K562 (cell line): ENCODE data around the gene GEMIN7. TPM values are rescaled to one million over a fixed set of nuclear protein-coding genes. Genes with fewer than 3 reads are reported as not detected.

Experiments
- CXXC5 ChIP-seq: fragments of 250-450 bp; sonication (Bioruptor Pico); IDR thresholded peaks from 2 replicates; pipeline ENCODE4 v1.8.0; 2022; ENCODE audit warnings: inconsistent platforms, mild to moderate bottlenecking, moderate library complexity
- ELF1 ChIP-seq: fragments of 200-800 bp; sonication (Bioruptor generic); IDR thresholded peaks from 2 replicates; pipeline ENCODE4 v1.6.1; 2016; ENCODE audit warnings: missing genetic modification characterization, missing compliant biosample characterization
- EWSR1 ChIP-seq: fragments of 450-650 bp; IDR thresholded peaks from 2 replicates; pipeline ENCODE4 v1.6.1; 2018; ENCODE audit warnings: borderline replicate concordance, mild to moderate bottlenecking, low read depth, moderate library complexity; ENCODE audit not compliant: partially characterized antibody
- HDAC1 ChIP-seq, 2 experiments: fragments of 450-650 bp; IDR thresholded peaks; 2 replicates each; pipeline ENCODE4 v1.6.1; 2016 to 2017; ENCODE audit warnings: inconsistent platforms in 1 of 2, mild to moderate bottlenecking in 1 of 2, moderate library complexity in 1 of 2
- KAT7 ChIP-seq: sonication (generic); formaldehyde crosslinking; IDR thresholded peaks from 2 replicates; pipeline ENCODE4 v1.8.0; 2022; ENCODE audit warnings: missing genetic modification reagents, mild to moderate bottlenecking, borderline replicate concordance
- MEIS2 ChIP-seq: fragments of 450-650 bp; IDR thresholded peaks from 2 replicates; pipeline ENCODE4 v1.6.1; 2014; ENCODE audit warnings: mild to moderate bottlenecking; ENCODE audit not compliant: partially characterized antibody
- NFRKB ChIP-seq: fragments of 450-650 bp; IDR thresholded peaks from 2 replicates; pipeline ENCODE4 v1.6.1; 2016; ENCODE audit warnings: low read depth
- POLR2AphosphoS2 ChIP-seq: IDR thresholded peaks from 2 replicates; pipeline ENCODE4 v1.6.1; 2012; ENCODE audit warnings: low read length, improper control_type of control experiment
- POLR2AphosphoS5 ChIP-seq: IDR thresholded peaks from 2 replicates; pipeline ENCODE4 v1.6.1; 2011; ENCODE audit warnings: mild to moderate bottlenecking, low read depth, low read length, moderate library complexity; ENCODE audit not compliant: control insufficient read depth, insufficient read depth
- STAT5B ChIP-seq: fragments of 250-450 bp; sonication (Bioruptor Pico); IDR thresholded peaks from 2 replicates; pipeline ENCODE4 v1.8.0; 2021; ENCODE audit warnings: mild to moderate bottlenecking, inconsistent platforms
- TAF15 ChIP-seq: fragments of 200-400 bp; formaldehyde crosslinking; IDR thresholded peaks from 2 replicates; pipeline ENCODE4 v1.6.1; 2017; ENCODE audit warnings: mild to moderate bottlenecking, low read depth, low read length, moderate library complexity
- U2AF1 ChIP-seq: fragments of 200-400 bp; formaldehyde crosslinking; optimal IDR thresholded peaks from 2 replicates; pipeline ENCODE3; 2017; ENCODE audit warnings: mild to moderate bottlenecking, low read depth, low read length, moderate library complexity
- polyA plus RNA-seq, 8 experiments: library from polyadenylated mRNA; depleted of rRNA in 4 of 8; stranded (reverse) in 5 of 8; unstranded in 3 of 8; fragments of >200 nt; fragmentation: Nextera tagmentation in 2 of 8; fragmentation: Illumina TruSeq in 1 of 8; extraction: Ambion mirVana in 2 of 8; extraction: Trizol in 1 of 8; gene quantifications; 2 replicates each; pipeline versions ENCODE4 v1.2.1 to v1.2.3, GENCODE V29; 2011 to 2014; ENCODE audit warnings: inconsistent platforms in 1 of 8, missing spikeins in 1 of 8
- total RNA-seq, 7 experiments: library from RNA; depleted of rRNA in 6 of 7; stranded (reverse); fragments of >200 nt in 6 of 7; fragmentation: Illumina TruSeq in 2 of 7; extraction: Trizol in 2 of 7; gene quantifications; 2 replicates each; pipeline versions ENCODE4 v1.2.1 to v1.2.3, GENCODE V29; 2011 to 2021; ENCODE audit warnings: low replicate concordance in 1 of 7
- TF ChIP-seq, protein P1 (sequence below): sonication (generic); formaldehyde crosslinking; IDR thresholded peaks from 2 replicates; pipeline ENCODE4 v1.8.1; 2022; ENCODE audit warnings: missing genetic modification reagents
- TF ChIP-seq, protein P2 (sequence below): sonication (generic); formaldehyde crosslinking; IDR thresholded peaks from 2 replicates; pipeline ENCODE4 v1.9.0; 2022; ENCODE audit warnings: mild to moderate bottlenecking, missing genetic modification reagents
- TF ChIP-seq, protein P3 (sequence below): fragments of 250-450 bp; sonication (Bioruptor Pico); IDR thresholded peaks from 2 replicates; pipeline ENCODE4 v1.8.0; 2022; ENCODE audit warnings: inconsistent platforms, mild to moderate bottlenecking, moderate library complexity, borderline replicate concordance
- TF ChIP-seq, protein P4 (sequence below): IDR thresholded peaks from 3 replicates; pipeline ENCODE4 v1.6.1; 2011; ENCODE audit warnings: borderline replicate concordance, mild to moderate bottlenecking, moderate library complexity; ENCODE audit not compliant: insufficient read length; ENCODE audit errors: extremely low read depth
- TF ChIP-seq, protein P5 (sequence below): fragments of 450-650 bp; formaldehyde crosslinking; IDR thresholded peaks from 2 replicates; pipeline ENCODE4 v1.4.0; 2020; ENCODE audit warnings: mild to moderate bottlenecking
- TF ChIP-seq, protein P6 (sequence below): fragments of 450-650 bp; conservative IDR thresholded peaks from 2 replicates; pipeline ENCODE4 v1.6.1; 2016; ENCODE audit warnings: missing genetic modification characterization, low read depth, mild to moderate bottlenecking, missing compliant biosample characterization, moderate library complexity

The GEMIN7 gene
- total and polyA plus RNA-seq, 9 of the 15 experiments (the other 6 are each of a cell fraction or from before 2014, with no cell fraction given) = 23.1 to 124 (median 54.9) TPM

DNA sequence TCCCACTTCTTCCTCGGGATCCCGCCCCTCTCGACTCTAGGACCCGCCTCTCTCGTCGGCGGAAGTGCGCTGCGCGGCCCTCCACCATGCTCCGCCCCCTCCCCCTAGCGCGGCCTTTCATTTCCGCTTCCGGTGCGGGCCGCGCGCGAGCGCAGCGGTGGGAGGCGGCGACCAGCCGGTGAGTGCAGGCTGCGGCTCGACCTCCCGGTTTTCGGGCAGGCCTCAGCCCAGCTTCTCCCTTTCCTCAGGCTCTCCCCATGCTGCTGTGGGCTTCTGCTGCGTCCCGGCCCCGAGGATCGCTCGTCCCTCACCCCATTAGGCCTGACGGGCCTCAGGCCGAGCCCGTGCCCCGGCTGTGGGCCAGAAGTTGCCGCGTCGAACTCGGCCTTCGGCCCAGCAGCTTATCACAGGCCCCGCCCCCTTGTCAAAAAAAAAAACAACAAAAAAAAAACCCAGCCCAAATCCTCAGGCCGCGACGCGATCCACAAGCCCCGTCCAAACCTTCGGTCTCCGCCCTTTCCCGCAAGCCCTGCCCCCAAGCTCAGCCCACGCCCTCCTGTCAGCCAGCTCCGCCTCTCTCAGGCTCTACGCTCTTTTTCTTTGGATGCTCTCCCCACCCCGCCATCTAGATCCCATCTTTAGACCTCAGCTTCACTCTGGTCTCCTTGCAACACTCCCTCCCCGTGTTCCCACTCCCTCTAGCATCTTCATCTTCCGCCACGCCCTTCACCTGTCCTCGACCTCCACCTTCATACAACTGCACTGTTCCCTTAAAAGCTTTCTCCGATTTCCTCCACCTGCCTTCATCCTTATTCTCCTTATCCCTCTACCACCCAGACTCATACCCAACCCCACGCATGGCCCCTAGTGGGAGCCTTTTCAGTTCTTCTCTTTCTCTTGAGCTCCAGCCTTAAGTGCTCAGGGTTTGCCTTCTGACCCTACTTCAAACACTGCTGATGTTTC, 39.8 kb upstream of the GEMIN7 start, which contains the start of gene CLASRP (continued):
- TF ChIP-seq, protein P1, sequence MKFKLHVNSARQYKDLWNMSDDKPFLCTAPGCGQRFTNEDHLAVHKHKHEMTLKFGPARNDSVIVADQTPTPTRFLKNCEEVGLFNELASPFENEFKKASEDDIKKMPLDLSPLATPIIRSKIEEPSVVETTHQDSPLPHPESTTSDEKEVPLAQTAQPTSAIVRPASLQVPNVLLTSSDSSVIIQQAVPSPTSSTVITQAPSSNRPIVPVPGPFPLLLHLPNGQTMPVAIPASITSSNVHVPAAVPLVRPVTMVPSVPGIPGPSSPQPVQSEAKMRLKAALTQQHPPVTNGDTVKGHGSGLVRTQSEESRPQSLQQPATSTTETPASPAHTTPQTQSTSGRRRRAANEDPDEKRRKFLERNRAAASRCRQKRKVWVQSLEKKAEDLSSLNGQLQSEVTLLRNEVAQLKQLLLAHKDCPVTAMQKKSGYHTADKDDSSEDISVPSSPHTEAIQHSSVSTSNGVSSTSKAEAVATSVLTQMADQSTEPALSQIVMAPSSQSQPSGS (CRISPR knock-in tag) = no peak
- TF ChIP-seq MEIS2 = no peak
- peak; percentile 96 for TF ChIP-seq CXXC5
- TF ChIP-seq, protein P2, sequence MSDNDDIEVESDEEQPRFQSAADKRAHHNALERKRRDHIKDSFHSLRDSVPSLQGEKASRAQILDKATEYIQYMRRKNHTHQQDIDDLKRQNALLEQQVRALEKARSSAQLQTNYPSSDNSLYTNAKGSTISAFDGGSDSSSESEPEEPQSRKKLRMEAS (CRISPR knock-in tag) = peak; percentile 47
- peak; percentile 49 for TF ChIP-seq U2AF1
- TF ChIP-seq, protein P3, sequence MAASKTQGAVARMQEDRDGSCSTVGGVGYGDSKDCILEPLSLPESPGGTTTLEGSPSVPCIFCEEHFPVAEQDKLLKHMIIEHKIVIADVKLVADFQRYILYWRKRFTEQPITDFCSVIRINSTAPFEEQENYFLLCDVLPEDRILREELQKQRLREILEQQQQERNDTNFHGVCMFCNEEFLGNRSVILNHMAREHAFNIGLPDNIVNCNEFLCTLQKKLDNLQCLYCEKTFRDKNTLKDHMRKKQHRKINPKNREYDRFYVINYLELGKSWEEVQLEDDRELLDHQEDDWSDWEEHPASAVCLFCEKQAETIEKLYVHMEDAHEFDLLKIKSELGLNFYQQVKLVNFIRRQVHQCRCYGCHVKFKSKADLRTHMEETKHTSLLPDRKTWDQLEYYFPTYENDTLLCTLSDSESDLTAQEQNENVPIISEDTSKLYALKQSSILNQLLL = no peak
- TF ChIP-seq POLR2AphosphoS5 = peak; percentile 88
- TF ChIP-seq, protein P4, sequence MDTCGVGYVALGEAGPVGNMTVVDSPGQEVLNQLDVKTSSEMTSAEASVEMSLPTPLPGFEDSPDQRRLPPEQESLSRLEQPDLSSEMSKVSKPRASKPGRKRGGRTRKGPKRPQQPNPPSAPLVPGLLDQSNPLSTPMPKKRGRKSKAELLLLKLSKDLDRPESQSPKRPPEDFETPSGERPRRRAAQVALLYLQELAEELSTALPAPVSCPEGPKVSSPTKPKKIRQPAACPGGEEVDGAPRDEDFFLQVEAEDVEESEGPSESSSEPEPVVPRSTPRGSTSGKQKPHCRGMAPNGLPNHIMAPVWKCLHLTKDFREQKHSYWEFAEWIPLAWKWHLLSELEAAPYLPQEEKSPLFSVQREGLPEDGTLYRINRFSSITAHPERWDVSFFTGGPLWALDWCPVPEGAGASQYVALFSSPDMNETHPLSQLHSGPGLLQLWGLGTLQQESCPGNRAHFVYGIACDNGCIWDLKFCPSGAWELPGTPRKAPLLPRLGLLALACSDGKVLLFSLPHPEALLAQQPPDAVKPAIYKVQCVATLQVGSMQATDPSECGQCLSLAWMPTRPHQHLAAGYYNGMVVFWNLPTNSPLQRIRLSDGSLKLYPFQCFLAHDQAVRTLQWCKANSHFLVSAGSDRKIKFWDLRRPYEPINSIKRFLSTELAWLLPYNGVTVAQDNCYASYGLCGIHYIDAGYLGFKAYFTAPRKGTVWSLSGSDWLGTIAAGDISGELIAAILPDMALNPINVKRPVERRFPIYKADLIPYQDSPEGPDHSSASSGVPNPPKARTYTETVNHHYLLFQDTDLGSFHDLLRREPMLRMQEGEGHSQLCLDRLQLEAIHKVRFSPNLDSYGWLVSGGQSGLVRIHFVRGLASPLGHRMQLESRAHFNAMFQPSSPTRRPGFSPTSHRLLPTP = no peak
- peak in 1 of 2 experiments; percentile 93; a peak in 2 of 4 replicates for TF ChIP-seq HDAC1 (IDR thresholded peaks at IDR 0.05)
- peak; percentile 78 for TF ChIP-seq ELF1 (tag)
- TF ChIP-seq EWSR1 = no peak
- no peak for TF ChIP-seq TAF15
- TF ChIP-seq POLR2AphosphoS2 = peak; percentile 68; the same call in 1 of the 2 replicates
- TF ChIP-seq STAT5B = no peak
- TF ChIP-seq, protein P5, sequence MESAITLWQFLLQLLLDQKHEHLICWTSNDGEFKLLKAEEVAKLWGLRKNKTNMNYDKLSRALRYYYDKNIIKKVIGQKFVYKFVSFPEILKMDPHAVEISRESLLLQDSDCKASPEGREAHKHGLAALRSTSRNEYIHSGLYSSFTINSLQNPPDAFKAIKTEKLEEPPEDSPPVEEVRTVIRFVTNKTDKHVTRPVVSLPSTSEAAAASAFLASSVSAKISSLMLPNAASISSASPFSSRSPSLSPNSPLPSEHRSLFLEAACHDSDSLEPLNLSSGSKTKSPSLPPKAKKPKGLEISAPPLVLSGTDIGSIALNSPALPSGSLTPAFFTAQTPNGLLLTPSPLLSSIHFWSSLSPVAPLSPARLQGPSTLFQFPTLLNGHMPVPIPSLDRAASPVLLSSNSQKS (CRISPR knock-in tag) = no peak
- no peak for TF ChIP-seq NFRKB
- TF ChIP-seq, protein P6, sequence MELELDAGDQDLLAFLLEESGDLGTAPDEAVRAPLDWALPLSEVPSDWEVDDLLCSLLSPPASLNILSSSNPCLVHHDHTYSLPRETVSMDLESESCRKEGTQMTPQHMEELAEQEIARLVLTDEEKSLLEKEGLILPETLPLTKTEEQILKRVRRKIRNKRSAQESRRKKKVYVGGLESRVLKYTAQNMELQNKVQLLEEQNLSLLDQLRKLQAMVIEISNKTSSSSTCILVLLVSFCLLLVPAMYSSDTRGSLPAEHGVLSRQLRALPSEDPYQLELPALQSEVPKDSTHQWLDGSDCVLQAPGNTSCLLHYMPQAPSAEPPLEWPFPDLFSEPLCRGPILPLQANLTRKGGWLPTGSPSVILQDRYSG (tag) = no peak
- TF ChIP-seq KAT7 (CRISPR knock-in tag) = peak; percentile 85; the same call in 1 of the 2 replicates
